ENCODE data around the gene DNLZ.
"Not testable (repeated sequence)": the region's sequence is repeated elsewhere in the genome, so short reads cannot be mapped to it uniquely, and the experiment has no call there.

- not testable (repeated sequence) for TF ChIP-seq POLR2A, CTCF (IDR thresholded peaks at IDR 0.05)
Measured at GRCh38 chr9:136405904-136406303, 42.4 kb upstream of the DNLZ start.
